HL-60 (cell line): Measurements from ENCODE around the gene ZNF837.
A peak's percentile ranks its signal among the peaks of the same experiment; 100 is the strongest.
"Not testable (repeated sequence)": the region's sequence is repeated elsewhere in the genome, so short reads cannot be mapped to it uniquely, and the experiment has no call there.

Experiments used
- DNase-seq, 2 experiments: peaks; one replicate each; pipeline ENCODE4 v3.0.0-alpha.2; 2010 to 2020; ENCODE audit warnings: low read depth in 1 of 2, low spot score in 1 of 2
- H3K27ac ChIP-seq: fragments of 250-450 bp; sonication (Bioruptor Pico); replicated peaks from 2 replicates; pipeline ENCODE4 v1.5.1; 2020; ENCODE audit warnings: mild to moderate bottlenecking, moderate library complexity
- H3K27me3 ChIP-seq: fragments of 250-450 bp; sonication (Bioruptor Pico); 2 replicates; pipeline ENCODE4 v1.5.1; 2021; ENCODE audit warnings: mild to moderate bottlenecking, moderate library complexity; ENCODE audit not compliant: insufficient read depth, poor library complexity, severe bottlenecking
- H3K4me3 ChIP-seq: replicated peaks from 2 replicates; pipeline ENCODE4 v1.5.1; 2011; ENCODE audit warnings: mild to moderate bottlenecking, control low read depth, low read length; ENCODE audit not compliant: insufficient read depth
- CTCF ChIP-seq: IDR thresholded peaks from one replicate; pipeline ENCODE4 v1.5.1; 2011; ENCODE audit warnings: low read length, control low read depth, inconsistent platforms; ENCODE audit not compliant: insufficient read depth
- GABPA ChIP-seq: IDR thresholded peaks from 2 replicates; pipeline ENCODE4 v1.6.1; 2012; ENCODE audit warnings: low read depth
- POLR2AphosphoS5 ChIP-seq: IDR thresholded peaks from 2 replicates; pipeline ENCODE4 v1.6.1; 2012; ENCODE audit warnings: low read depth
- SPI1 ChIP-seq: IDR thresholded peaks from 2 replicates; pipeline ENCODE4 v1.6.1; 2012; ENCODE audit warnings: low read depth, mild to moderate bottlenecking, borderline replicate concordance
- TF ChIP-seq, protein P1 (sequence below): IDR thresholded peaks from 2 replicates; pipeline ENCODE4 v1.6.1; 2012; ENCODE audit warnings: low read depth; ENCODE audit not compliant: insufficient replicate concordance

ZNF837 gene

GRCh38 chr19:58380037-58380661 lies 681 bp downstream of the ZNF837 start:
- TF ChIP-seq POLR2AphosphoS5: no peak
- TF ChIP-seq, protein P1, sequence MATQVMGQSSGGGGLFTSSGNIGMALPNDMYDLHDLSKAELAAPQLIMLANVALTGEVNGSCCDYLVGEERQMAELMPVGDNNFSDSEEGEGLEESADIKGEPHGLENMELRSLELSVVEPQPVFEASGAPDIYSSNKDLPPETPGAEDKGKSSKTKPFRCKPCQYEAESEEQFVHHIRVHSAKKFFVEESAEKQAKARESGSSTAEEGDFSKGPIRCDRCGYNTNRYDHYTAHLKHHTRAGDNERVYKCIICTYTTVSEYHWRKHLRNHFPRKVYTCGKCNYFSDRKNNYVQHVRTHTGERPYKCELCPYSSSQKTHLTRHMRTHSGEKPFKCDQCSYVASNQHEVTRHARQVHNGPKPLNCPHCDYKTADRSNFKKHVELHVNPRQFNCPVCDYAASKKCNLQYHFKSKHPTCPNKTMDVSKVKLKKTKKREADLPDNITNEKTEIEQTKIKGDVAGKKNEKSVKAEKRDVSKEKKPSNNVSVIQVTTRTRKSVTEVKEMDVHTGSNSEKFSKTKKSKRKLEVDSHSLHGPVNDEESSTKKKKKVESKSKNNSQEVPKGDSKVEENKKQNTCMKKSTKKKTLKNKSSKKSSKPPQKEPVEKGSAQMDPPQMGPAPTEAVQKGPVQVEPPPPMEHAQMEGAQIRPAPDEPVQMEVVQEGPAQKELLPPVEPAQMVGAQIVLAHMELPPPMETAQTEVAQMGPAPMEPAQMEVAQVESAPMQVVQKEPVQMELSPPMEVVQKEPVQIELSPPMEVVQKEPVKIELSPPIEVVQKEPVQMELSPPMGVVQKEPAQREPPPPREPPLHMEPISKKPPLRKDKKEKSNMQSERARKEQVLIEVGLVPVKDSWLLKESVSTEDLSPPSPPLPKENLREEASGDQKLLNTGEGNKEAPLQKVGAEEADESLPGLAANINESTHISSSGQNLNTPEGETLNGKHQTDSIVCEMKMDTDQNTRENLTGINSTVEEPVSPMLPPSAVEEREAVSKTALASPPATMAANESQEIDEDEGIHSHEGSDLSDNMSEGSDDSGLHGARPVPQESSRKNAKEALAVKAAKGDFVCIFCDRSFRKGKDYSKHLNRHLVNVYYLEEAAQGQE: no peak
- no peak for TF ChIP-seq GABPA
- no peak for TF ChIP-seq CTCF
- TF ChIP-seq SPI1: no peak
- peak overlapping the region; percentile 88 for H3K27ac ChIP-seq
- H3K27me3 ChIP-seq: no peaks in the 10 kb centered on the region
- DNase-seq: no peak
- peak overlapping the region; percentile 61 for H3K4me3 ChIP-seq

DNA sequence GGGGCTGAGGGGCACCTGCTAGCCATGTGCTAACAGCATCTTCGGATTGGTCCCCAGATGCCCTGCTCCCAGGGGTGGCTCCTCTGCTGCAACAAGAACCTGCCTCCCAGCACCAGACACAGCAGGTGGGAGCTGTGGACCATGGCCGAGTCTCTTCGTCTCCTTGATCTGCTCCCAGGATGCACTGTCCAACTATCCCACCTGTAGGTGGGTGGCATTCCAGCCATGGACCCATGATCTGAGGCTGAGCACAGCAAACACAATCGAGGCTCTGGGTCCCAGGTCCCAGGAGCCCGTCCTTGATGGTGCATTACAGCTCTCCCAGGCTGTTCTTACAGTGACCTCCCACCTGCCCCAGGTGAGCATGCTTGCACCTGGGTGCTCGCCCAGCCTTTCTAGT lies 1.6 kb downstream of the ZNF837 start:
- TF ChIP-seq SPI1 (no peak), GABPA (no peak), POLR2AphosphoS5 (no peak), CTCF (no peak)
- TF ChIP-seq, protein P1: no peak
- Histone ChIP-seq H3K27me3 (no peaks in the 10 kb centered on the region), H3K27ac (no peak overlapping the region), H3K4me3 (no peak overlapping the region)
- no peak for DNase-seq

DNA sequence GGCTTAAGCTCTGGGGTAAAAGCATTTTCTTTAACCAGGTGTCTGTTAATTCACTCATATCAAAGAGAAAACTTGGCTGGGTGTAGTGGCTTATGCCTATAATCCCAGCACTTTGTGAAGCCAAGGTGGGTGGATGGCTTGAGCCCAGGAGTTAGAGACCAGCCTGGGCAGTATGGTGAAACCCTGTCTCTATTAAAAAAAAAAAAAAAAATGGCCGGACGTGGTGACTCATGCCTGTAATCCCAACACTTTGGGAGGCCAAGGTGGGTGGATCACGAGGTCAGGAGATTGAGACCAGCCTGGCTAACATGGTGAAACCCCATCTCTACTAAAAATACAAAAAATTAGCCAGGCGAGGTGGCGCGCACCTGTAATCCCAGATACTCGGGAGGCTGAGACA lies 4.1 kb downstream of the ZNF837 start:
- H3K27me3 ChIP-seq, DNase-seq, H3K27ac ChIP-seq, H3K4me3 ChIP-seq: not testable (repeated sequence)

DNA sequence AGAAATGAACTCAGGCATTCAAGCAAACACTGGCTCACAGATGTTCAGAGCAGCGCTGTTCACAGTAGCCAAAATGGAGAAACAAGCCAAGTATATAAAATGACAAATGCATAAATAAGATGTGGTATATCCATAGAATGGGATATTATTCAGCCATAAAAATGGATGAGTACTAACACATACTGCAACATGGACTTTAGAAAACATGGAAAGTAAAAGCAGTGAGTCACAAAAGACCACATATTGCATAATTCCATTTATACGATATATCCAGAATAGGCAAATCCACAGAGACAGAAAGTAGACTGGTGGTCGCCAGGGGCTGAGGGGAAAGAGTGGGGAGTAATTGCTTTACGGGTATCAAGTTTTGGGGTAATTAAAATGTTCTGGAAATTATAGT lies 6.6 kb downstream of the ZNF837 start:
- DNase-seq: no peak
- TF ChIP-seq GABPA: no peak
- TF ChIP-seq POLR2AphosphoS5: no peak
- H3K27me3 ChIP-seq: no peaks in the 10 kb centered on the region
- H3K4me3 ChIP-seq: no peak overlapping the region
- no peak overlapping the region for H3K27ac ChIP-seq
